GM12878 (cell line): ENCODE results near the gene PLEKHH1. TPM values are rescaled to one million over a fixed set of nuclear protein-coding genes. Genes with fewer than 3 reads are reported as not detected.

ENCODE experiments used
- ATAC-seq: fragments of 200-7000 bp; cut with Tn5 transposase; 3 replicates; pipeline ENCODE4 v1.9.1; 2020; ENCODE audit warnings: mild to moderate bottlenecking, moderate library complexity
- BruUV-seq: library from RNA; stranded (reverse); fragments of 400-500 nt; replicated peaks from 2 replicates; lab custom pipeline; 2021; lab: Mats Ljungman, UMichigan
- CTCF ChIA-PET: fragments of 300-600 bp; sonication (Branson Sonifier 250); formaldehyde crosslinking; extraction: SDS; loops from one replicate; lab custom pipeline; 2021; ENCODE audit warnings: inconsistent platforms; lab: Yijun Ruan, JAX
- POLR2A ChIA-PET: fragments of 350-600 bp; formaldehyde crosslinking; extraction: SDS; loops from one replicate; lab custom pipeline; 2021; ENCODE audit warnings: inconsistent platforms; lab: Charles Lee
- RAD21 ChIA-PET: fragments of 300-600 bp; sonication (Branson Sonifier 250); formaldehyde crosslinking; loops from one replicate; lab custom pipeline; 2023; ENCODE audit warnings: antibody characterized with exemption; ENCODE audit not compliant: unreplicated experiment; lab: Charles Lee
- SMC1A ChIA-PET: fragments of 300-600 bp; sonication (Branson Sonifier 250); formaldehyde crosslinking; loops from one replicate; lab custom pipeline; 2023; ENCODE audit not compliant: unreplicated experiment, uncharacterized antibody; lab: Charles Lee
- DNase-seq: peaks from one replicate; pipeline ENCODE4 v3.0.0-alpha.2; 2011; ENCODE audit warnings: low read depth, low spot score
- FAIRE-seq: peaks from 3 replicates; lab custom pipeline; 2011; peaks lifted over from hg19 to GRCh38; lab: Jason Lieb, UNC
- H2AFZ ChIP-seq: 2 replicates; pipeline ENCODE4 v1.6.0; 2011; ENCODE audit warnings: low read depth, low read length, control low read depth; ENCODE audit not compliant: control insufficient read depth
- H3K27ac ChIP-seq: 2 replicates; pipeline ENCODE4 v1.5.1; 2011; ENCODE audit warnings: control low read depth; ENCODE audit not compliant: control insufficient read depth, insufficient read depth
- H3K27me3 ChIP-seq, 2 experiments: replicated peaks in 1 of 2; 2 replicates each; pipeline versions ENCODE4 v1.6.0 to v1.6.1; 2011; ENCODE audit warnings: low read length in 1 of 2; ENCODE audit not compliant: control insufficient read depth in 2 of 2, insufficient read depth in 2 of 2
- H3K36me3 ChIP-seq, 2 experiments: 2 replicates each; pipeline ENCODE4 v1.5.1; 2011; ENCODE audit warnings: low read length in 1 of 2; ENCODE audit not compliant: control insufficient read depth in 2 of 2, insufficient read depth in 2 of 2
- H3K4me1 ChIP-seq: 2 replicates; pipeline ENCODE4 v1.6.1; 2011; ENCODE audit warnings: mild to moderate bottlenecking, low read length, moderate library complexity, mixed read lengths; ENCODE audit not compliant: control insufficient read depth, insufficient read depth
- H3K4me2 ChIP-seq: 2 replicates; pipeline ENCODE4 v1.6.0; 2011; ENCODE audit warnings: control low read depth; ENCODE audit not compliant: control insufficient read depth, insufficient read depth
- H3K4me3 ChIP-seq: fragments of 200-600 bp; sonication (generic); 2 replicates; pipeline ENCODE4 v1.5.1; 2016
- H3K79me2 ChIP-seq: 2 replicates; pipeline ENCODE4 v1.6.0; 2011; ENCODE audit warnings: low read length; ENCODE audit not compliant: control insufficient read depth, insufficient read depth
- H3K9ac ChIP-seq: 2 replicates; pipeline ENCODE4 v1.8.0; 2011; ENCODE audit warnings: low read length, control low read depth, mixed read lengths; ENCODE audit not compliant: control insufficient read depth, insufficient read depth
- H3K9me3 ChIP-seq: replicated peaks from 3 replicates; pipeline ENCODE4 v1.5.1; 2011; ENCODE audit warnings: mild to moderate bottlenecking, low read length; ENCODE audit not compliant: control insufficient read depth, insufficient read depth
- H4K20me1 ChIP-seq: 2 replicates; pipeline ENCODE4 v1.6.0; 2011; ENCODE audit not compliant: control insufficient read depth, insufficient read depth
- BHLHE40 ChIP-seq, 2 experiments: fragments of 450-650 bp in 1 of 2; IDR thresholded peaks; 2 replicates each; pipeline ENCODE4 v1.6.1; 2011 to 2017; ENCODE audit warnings: low read depth in 2 of 2, borderline replicate concordance in 1 of 2, improper control_type of control experiment in 1 of 2, low read length in 1 of 2, mild to moderate bottlenecking in 1 of 2
- EZH2 ChIP-seq: IDR thresholded peaks from 2 replicates; pipeline ENCODE4 v1.6.1; 2012; ENCODE audit warnings: low read depth, mild to moderate bottlenecking, control low read depth, inconsistent platforms, low read length, borderline replicate concordance; ENCODE audit not compliant: control insufficient read depth
- LARP7 ChIP-seq: fragments of 450-650 bp; IDR thresholded peaks from 2 replicates; pipeline ENCODE4 v1.6.1; 2017; ENCODE audit warnings: mild to moderate bottlenecking
- MEF2B ChIP-seq: fragments of 450-650 bp; IDR thresholded peaks from 2 replicates; pipeline ENCODE4 v1.6.1; 2018; ENCODE audit warnings: mild to moderate bottlenecking, moderate library complexity; ENCODE audit not compliant: partially characterized antibody, poor library complexity, severe bottlenecking
- RAD21 ChIP-seq: IDR thresholded peaks from 2 replicates; pipeline ENCODE4 v1.6.1; 2011; ENCODE audit warnings: mild to moderate bottlenecking, low read depth, low read length, moderate library complexity; ENCODE audit not compliant: insufficient read depth
- SMARCA5 ChIP-seq: fragments of 450-650 bp; IDR thresholded peaks from 2 replicates; pipeline ENCODE4 v1.6.1; 2017; ENCODE audit warnings: mild to moderate bottlenecking
- ZNF274 ChIP-seq: IDR thresholded peaks from one replicate; pipeline ENCODE4 v1.8.0; 2011; ENCODE audit not compliant: insufficient read length, insufficient read depth
- WGBS: methylation state at CpG from one replicate; pipeline ENCODE4 v1.1.6; 2016; ENCODE audit warnings: low lambda C conversion rate; ENCODE audit not compliant: insufficient replicate concordance, insufficient coverage; ENCODE audit errors: missing lambda C conversion rate; 5-methylcytosine and 5-hydroxymethylcytosine counted together
- in situ Hi-C: fragments of 300-500 bp; cut with MboI; formaldehyde crosslinking; loops from 9 replicates; pipeline ENCODE4 v1.14.3; 2018; ENCODE audit warnings: mixed read lengths
- intact Hi-C: fragments of 100-400 bp; cut with micrococcal nuclease; formaldehyde crosslinking; loops from one replicate; pipeline ENCODE4 v1.14.2; 2022; ENCODE audit not compliant: unreplicated experiment
- polyA plus RNA-seq, 11 experiments: library from polyadenylated mRNA; depleted of rRNA in 4 of 11; unstranded in 6 of 11; stranded (reverse) in 5 of 11; fragments of >200 nt; fragmentation: Nextera tagmentation in 4 of 11; fragmentation: Illumina TruSeq in 1 of 11; extraction: Ambion mirVana in 4 of 11; extraction: Trizol in 1 of 11; gene quantifications; 1 replicate in 1 of 11; 2 replicates in 10 of 11; pipeline versions ENCODE4 v1.2.1 to v1.2.3, GENCODE V29; 2011 to 2016; ENCODE audit warnings: inconsistent platforms in 2 of 11, missing spikeins in 2 of 11, low read depth in 1 of 11
- total RNA-seq, 4 experiments: library from RNA; depleted of rRNA in 3 of 4; stranded (reverse); fragments of >200 nt in 3 of 4; fragmentation: Illumina TruSeq in 1 of 4; extraction: Trizol in 1 of 4; gene quantifications; 2 replicates each; pipeline versions ENCODE4 v1.2.1 to v1.2.3, GENCODE V29; 2013 to 2021
- TF ChIP-seq, protein P1 (sequence below), 3 experiments: IDR thresholded peaks in 2 of 3; conservative IDR thresholded peaks in 1 of 3; 2 replicates each; pipeline ENCODE4 v1.5.1; 2011; ENCODE audit warnings: low read depth in 3 of 3, low read length in 3 of 3, mild to moderate bottlenecking in 3 of 3, control low read depth in 2 of 3, moderate library complexity in 2 of 3, inconsistent platforms in 1 of 3, mixed read lengths in 1 of 3; ENCODE audit not compliant: control insufficient read depth in 2 of 3, insufficient read depth in 1 of 3; ENCODE audit errors: extremely low read depth in 1 of 3
- TF ChIP-seq, protein P2 (sequence below): fragments of 450-650 bp; IDR thresholded peaks from 2 replicates; pipeline ENCODE4 v1.6.1; 2017; ENCODE audit warnings: low read depth, mild to moderate bottlenecking, moderate library complexity
- TF ChIP-seq, protein P3 (sequence below): IDR thresholded peaks from 2 replicates; pipeline ENCODE4 v1.6.1; 2012; ENCODE audit warnings: low read length, inconsistent platforms

PLEKHH1 gene
- total and polyA plus RNA-seq, 10 of the 15 experiments (the other 5 are each of a cell fraction or from before 2014, with no cell fraction given): 0.11 to 0.95 (median 0.41) TPM

DNA sequence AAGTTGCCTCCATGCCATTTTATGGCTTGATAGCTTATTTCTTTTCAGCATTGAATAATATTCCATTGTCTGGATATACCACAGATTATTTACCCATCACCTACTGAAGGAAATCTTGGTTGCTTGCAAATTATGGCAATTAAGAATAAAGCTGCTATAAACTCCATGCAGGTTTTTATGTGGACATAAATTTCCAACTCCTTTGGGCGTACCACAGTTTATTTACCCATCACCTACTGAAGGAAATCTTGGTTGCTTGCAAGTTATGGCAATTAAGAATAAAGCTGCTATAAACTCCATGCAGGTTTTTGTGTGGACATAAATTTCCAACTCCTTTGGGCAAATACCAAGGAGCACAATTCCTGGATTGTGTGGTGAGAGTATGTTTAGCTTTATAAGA, 12.6 kb upstream of the PLEKHH1 start:
- in situ Hi-C loops: no loop called here
- no peaks in the 10 kb centered on the region for H3K9me3 ChIP-seq
- H3K9ac ChIP-seq: no peak overlapping the region
- RAD21 ChIA-PET: no interaction called here
- no peak overlapping the region for H3K27ac ChIP-seq
- H3K4me3 ChIP-seq: no peak overlapping the region
- FAIRE-seq: no peak
- CTCF ChIA-PET: interaction anchor here (1.0 to 2.9 kb wide), 4 partner anchors 50 to 184 kb away, joined by 4 to 11 read pairs (median 4); no protein-coding TSS in a partner anchor
- WGBS: 35% methylated on average over 1 of the region's 1 CpG
- BruUV-seq: no TSS peak
- no peak overlapping the region for H2AFZ ChIP-seq
- no peaks in the 10 kb centered on the region for H4K20me1 ChIP-seq
- no peak for ATAC-seq
- H3K27me3 ChIP-seq: peaks cover 0 to 11% of the 10 kb centered on the region in 2 experiments; a peak in 1 of 4 replicates
- no peak overlapping the region for H3K4me2 ChIP-seq
- POLR2A ChIA-PET: no interaction called here
- no peaks in the 10 kb centered on the region for H3K36me3 ChIP-seq
- H3K79me2 ChIP-seq: no peaks in the 10 kb centered on the region
- DNase-seq: no peak
- peaks cover 3% of the 10 kb centered on the region; the same call in 1 of the 2 replicates for H3K4me1 ChIP-seq
- TF ChIP-seq MEF2B (no peak), ZNF274 (no peak), RAD21 (no peak), SMARCA5 (no peak), LARP7 (no peak), BHLHE40 (IDR thresholded peaks at IDR 0.05; ENCODE audit: borderline replicate concordance in 1 of 2, low read depth in 2 of 2, low read length in 1 of 2) (no peak), EZH2 (no peak)
- TF ChIP-seq, protein P1, sequence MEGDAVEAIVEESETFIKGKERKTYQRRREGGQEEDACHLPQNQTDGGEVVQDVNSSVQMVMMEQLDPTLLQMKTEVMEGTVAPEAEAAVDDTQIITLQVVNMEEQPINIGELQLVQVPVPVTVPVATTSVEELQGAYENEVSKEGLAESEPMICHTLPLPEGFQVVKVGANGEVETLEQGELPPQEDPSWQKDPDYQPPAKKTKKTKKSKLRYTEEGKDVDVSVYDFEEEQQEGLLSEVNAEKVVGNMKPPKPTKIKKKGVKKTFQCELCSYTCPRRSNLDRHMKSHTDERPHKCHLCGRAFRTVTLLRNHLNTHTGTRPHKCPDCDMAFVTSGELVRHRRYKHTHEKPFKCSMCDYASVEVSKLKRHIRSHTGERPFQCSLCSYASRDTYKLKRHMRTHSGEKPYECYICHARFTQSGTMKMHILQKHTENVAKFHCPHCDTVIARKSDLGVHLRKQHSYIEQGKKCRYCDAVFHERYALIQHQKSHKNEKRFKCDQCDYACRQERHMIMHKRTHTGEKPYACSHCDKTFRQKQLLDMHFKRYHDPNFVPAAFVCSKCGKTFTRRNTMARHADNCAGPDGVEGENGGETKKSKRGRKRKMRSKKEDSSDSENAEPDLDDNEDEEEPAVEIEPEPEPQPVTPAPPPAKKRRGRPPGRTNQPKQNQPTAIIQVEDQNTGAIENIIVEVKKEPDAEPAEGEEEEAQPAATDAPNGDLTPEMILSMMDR (IDR thresholded peaks at IDR 0.05 in 2 of 3, conservative IDR thresholded peaks at IDR 0.05 in 1 of 3; ENCODE audit: control insufficient read depth in 2 of 3, extremely low read depth in 1 of 3, insufficient read depth in 1 of 3, low read depth in 3 of 3, low read length in 3 of 3): no peak
- TF ChIP-seq, protein P2, sequence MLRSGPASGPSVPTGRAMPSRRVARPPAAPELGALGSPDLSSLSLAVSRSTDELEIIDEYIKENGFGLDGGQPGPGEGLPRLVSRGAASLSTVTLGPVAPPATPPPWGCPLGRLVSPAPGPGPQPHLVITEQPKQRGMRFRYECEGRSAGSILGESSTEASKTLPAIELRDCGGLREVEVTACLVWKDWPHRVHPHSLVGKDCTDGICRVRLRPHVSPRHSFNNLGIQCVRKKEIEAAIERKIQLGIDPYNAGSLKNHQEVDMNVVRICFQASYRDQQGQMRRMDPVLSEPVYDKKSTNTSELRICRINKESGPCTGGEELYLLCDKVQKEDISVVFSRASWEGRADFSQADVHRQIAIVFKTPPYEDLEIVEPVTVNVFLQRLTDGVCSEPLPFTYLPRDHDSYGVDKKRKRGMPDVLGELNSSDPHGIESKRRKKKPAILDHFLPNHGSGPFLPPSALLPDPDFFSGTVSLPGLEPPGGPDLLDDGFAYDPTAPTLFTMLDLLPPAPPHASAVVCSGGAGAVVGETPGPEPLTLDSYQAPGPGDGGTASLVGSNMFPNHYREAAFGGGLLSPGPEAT: no peak
- TF ChIP-seq, protein P3, sequence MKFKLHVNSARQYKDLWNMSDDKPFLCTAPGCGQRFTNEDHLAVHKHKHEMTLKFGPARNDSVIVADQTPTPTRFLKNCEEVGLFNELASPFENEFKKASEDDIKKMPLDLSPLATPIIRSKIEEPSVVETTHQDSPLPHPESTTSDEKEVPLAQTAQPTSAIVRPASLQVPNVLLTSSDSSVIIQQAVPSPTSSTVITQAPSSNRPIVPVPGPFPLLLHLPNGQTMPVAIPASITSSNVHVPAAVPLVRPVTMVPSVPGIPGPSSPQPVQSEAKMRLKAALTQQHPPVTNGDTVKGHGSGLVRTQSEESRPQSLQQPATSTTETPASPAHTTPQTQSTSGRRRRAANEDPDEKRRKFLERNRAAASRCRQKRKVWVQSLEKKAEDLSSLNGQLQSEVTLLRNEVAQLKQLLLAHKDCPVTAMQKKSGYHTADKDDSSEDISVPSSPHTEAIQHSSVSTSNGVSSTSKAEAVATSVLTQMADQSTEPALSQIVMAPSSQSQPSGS: no peak
- SMC1A ChIA-PET: interaction anchor here (1.0 kb wide), 1 partner anchor 51 kb away, joined by 3 read pairs; no protein-coding TSS in a partner anchor
- intact Hi-C loops: no loop called here
